Measurements from ENCODE around the gene FGGY.

DNA sequence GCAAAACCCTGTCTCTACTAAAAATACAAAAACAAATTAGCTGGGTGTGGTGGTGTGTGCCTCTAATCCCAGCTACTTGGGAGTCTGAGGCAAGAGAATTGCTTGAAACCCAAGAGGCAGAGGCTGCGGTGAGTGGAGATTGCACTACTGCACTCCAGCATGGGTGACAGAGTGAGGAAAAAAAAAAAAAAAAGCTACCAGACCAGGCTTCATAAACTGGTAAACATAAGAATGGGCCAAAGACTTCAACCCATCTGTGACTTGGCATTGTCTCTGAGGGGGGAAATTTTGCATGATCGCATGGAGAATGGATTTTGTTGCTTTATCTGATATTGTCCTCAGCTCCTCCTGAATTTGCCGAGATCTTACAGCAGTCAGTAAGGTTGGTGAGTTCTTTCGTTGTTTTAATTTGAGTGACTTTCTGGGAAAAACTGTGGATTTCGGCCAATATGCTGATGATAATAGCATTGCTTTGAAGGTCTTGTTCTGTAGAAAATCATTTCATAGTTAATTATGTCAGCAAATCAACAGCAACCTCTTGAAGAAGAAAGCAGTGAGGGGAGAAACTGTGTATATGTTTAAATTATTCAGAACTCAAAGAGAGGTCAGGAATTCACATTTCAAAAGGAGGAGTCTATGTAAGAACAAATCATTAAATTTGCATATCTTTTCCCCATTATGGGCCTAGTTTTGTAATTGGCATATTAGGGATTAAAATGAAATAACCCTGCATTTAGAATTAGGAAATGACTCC, 13.1 kb downstream of the FGGY start:
- TF ChIP-seq POLR2AphosphoS5 (IDR thresholded peaks at IDR 0.05), result no peak
- TF ChIP-seq, protein P1, sequence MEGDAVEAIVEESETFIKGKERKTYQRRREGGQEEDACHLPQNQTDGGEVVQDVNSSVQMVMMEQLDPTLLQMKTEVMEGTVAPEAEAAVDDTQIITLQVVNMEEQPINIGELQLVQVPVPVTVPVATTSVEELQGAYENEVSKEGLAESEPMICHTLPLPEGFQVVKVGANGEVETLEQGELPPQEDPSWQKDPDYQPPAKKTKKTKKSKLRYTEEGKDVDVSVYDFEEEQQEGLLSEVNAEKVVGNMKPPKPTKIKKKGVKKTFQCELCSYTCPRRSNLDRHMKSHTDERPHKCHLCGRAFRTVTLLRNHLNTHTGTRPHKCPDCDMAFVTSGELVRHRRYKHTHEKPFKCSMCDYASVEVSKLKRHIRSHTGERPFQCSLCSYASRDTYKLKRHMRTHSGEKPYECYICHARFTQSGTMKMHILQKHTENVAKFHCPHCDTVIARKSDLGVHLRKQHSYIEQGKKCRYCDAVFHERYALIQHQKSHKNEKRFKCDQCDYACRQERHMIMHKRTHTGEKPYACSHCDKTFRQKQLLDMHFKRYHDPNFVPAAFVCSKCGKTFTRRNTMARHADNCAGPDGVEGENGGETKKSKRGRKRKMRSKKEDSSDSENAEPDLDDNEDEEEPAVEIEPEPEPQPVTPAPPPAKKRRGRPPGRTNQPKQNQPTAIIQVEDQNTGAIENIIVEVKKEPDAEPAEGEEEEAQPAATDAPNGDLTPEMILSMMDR (IDR thresholded peaks at IDR 0.05), result no peak

Measured in esophagus muscularis mucosa (tissue), 3 donors.